Measurements from ENCODE around the gene ZNF236. TPM values are rescaled to one million over a fixed set of nuclear protein-coding genes. Genes with fewer than 3 reads are reported as not detected.
A peak's percentile ranks its signal among the peaks of the same experiment; 100 is the strongest.

ZNF236 gene
- polyA plus RNA-seq, 3 donors = 1.7 to 6.5 (median 2.4) TPM

DNA sequence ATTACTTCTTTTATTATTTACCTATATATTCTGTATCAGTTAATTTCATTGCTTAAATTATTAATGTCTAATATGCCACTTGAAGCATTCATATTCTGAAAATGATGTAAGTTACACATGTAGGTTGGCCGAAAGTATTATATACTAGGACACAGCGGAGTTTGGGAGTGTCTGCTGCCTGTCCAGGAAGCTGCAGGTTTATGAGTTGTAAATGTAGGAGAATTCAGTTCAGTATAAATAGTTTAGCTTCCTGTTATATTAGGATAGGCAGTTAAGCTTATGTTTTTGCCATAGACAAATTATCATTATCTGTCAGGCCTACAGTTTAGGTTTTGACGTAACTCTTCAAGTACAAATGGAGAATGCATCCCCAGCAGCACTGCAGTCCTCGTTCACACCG lies 18.9 kb upstream of the ZNF236 start:
- Histone ChIP-seq H3K27me3 (ENCODE audit: control insufficient read depth in 2 of 2, insufficient read depth in 2 of 2, low read length in 2 of 2) (peaks cover 0 to 16% of the 10 kb centered on the region in 2 donors), H3K79me2 (ENCODE audit: insufficient read depth, low read length) (no peaks in the 10 kb centered on the region), H3K9ac (ENCODE audit: insufficient read depth, low read length, poor library complexity, severe bottlenecking) (no peak overlapping the region), H3K36me3 (replicated peaks in 1 of 2; ENCODE audit: control insufficient read depth in 1 of 2, insufficient read depth in 2 of 2, low read length in 2 of 2) (peaks cover 4 to 9% of the 10 kb centered on the region in 2 donors), H3K9me3 (replicated peaks in 1 of 2; ENCODE audit: control insufficient read depth in 1 of 2, insufficient read depth in 1 of 2, low read length in 2 of 2) (no peaks in the 10 kb centered on the region), H3K27ac (ENCODE audit: low read depth in 1 of 2, low read length in 2 of 2) (no peak overlapping the region), H3K4me2 (replicated peaks; ENCODE audit: extremely low read depth, low read length, poor library complexity, severe bottlenecking) (peak overlapping the region; percentile 5), H3K4me3 (replicated peaks in 1 of 3; ENCODE audit: low read depth in 2 of 3, low read length in 3 of 3) (no peak overlapping the region), H2AFZ (ENCODE audit: insufficient read depth, low read depth, low read length, poor library complexity, severe bottlenecking) (no peak overlapping the region), H4K20me1 (ENCODE audit: insufficient read depth, low read length) (no peaks in the 10 kb centered on the region), H3K4me1 (ENCODE audit: control insufficient read depth in 1 of 2, insufficient read depth in 2 of 2, low read length in 2 of 2) (peaks cover 11% of the 10 kb centered on the region in 2 donors)
- Mint-ChIP-seq H3K9me3 (peaks cover 0 to 10% (median 5%) of the 10 kb centered on the region in 7 donors), H3K27ac (no peak overlapping the region), H3K4me3 (peak overlapping the region in 1 of 2 donors; percentile 78), H3K27me3 (ENCODE audit: low read depth in 3 of 3) (peaks cover 0 to 36% (median 30%) of the 10 kb centered on the region in 3 donors), H3K36me3 (peaks cover 11 to 16% of the 10 kb centered on the region in 2 donors), H3K4me1 (peaks cover 17% of the 10 kb centered on the region)
- no peak for DNase-seq
- WGBS (ENCODE audit: insufficient coverage) = 0% methylated on average over 2 of the region's 5 CpGs
- TF ChIP-seq, protein P1, sequence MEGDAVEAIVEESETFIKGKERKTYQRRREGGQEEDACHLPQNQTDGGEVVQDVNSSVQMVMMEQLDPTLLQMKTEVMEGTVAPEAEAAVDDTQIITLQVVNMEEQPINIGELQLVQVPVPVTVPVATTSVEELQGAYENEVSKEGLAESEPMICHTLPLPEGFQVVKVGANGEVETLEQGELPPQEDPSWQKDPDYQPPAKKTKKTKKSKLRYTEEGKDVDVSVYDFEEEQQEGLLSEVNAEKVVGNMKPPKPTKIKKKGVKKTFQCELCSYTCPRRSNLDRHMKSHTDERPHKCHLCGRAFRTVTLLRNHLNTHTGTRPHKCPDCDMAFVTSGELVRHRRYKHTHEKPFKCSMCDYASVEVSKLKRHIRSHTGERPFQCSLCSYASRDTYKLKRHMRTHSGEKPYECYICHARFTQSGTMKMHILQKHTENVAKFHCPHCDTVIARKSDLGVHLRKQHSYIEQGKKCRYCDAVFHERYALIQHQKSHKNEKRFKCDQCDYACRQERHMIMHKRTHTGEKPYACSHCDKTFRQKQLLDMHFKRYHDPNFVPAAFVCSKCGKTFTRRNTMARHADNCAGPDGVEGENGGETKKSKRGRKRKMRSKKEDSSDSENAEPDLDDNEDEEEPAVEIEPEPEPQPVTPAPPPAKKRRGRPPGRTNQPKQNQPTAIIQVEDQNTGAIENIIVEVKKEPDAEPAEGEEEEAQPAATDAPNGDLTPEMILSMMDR (IDR thresholded peaks at IDR 0.05) = no peak
- intact Hi-C loops (cut with micrococcal nuclease) = loop anchor here (10.0 kb wide), 3 partner anchors 181 to 851 kb away; no protein-coding TSS in a partner anchor

DNA sequence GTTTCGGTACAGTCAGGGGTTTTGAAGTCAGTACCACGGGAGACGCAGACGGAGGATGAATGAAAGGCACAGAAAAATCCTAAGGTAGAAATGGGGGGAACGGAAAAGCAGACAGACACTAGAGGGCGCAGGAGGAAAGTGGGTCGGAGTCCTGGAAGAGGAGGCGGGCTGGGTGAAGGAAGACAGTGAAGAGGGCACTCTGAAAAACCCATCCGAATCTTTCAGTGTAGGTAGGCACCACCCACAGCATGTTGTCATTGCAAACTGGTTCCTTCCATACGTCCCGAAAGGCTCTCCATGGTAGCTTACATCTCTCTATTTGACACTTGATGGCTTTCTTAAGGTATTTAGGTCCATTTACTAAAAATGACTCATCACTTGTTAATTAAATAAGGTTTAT lies 18.5 kb upstream of the ZNF236 start:
- peak; percentile 32 to 54 (median 41) for DNase-seq
- H3K9me3 Mint-ChIP-seq = peaks cover 0 to 6% (median 1%) of the 10 kb centered on the region in 7 donors
- intact Hi-C loops (cut with micrococcal nuclease) = loop anchor here (10.0 kb wide), 3 partner anchors 181 to 851 kb away; no protein-coding TSS in a partner anchor
- H3K27me3 Mint-ChIP-seq (ENCODE audit: low read depth in 3 of 3) = peaks cover 0 to 33% (median 27%) of the 10 kb centered on the region in 3 donors
- Histone ChIP-seq H3K9me3 (replicated peaks in 1 of 2; ENCODE audit: control insufficient read depth in 1 of 2, insufficient read depth in 1 of 2, low read length in 2 of 2) (no peaks in the 10 kb centered on the region), H3K27me3 (ENCODE audit: control insufficient read depth in 2 of 2, insufficient read depth in 2 of 2, low read length in 2 of 2) (peaks cover 0 to 16% of the 10 kb centered on the region in 2 donors), H2AFZ (ENCODE audit: insufficient read depth, low read depth, low read length, poor library complexity, severe bottlenecking) (no peak overlapping the region), H4K20me1 (ENCODE audit: insufficient read depth, low read length) (no peaks in the 10 kb centered on the region), H3K9ac (ENCODE audit: insufficient read depth, low read length, poor library complexity, severe bottlenecking) (no peak overlapping the region), H3K79me2 (ENCODE audit: insufficient read depth, low read length) (no peaks in the 10 kb centered on the region), H3K36me3 (replicated peaks in 1 of 2; ENCODE audit: control insufficient read depth in 1 of 2, insufficient read depth in 2 of 2, low read length in 2 of 2) (peaks cover 7 to 13% of the 10 kb centered on the region in 2 donors), H3K4me3 (replicated peaks in 1 of 3; ENCODE audit: low read depth in 2 of 3, low read length in 3 of 3) (no peak overlapping the region), H3K27ac (ENCODE audit: low read depth in 1 of 2, low read length in 2 of 2) (no peak overlapping the region), H3K4me2 (replicated peaks; ENCODE audit: extremely low read depth, low read length, poor library complexity, severe bottlenecking) (peak overlapping the region; percentile 5), H3K4me1 (ENCODE audit: control insufficient read depth in 1 of 2, insufficient read depth in 2 of 2, low read length in 2 of 2) (peaks cover 11% of the 10 kb centered on the region in 2 donors)
- peaks cover 14 to 20% of the 10 kb centered on the region in 2 donors for H3K36me3 Mint-ChIP-seq
- peak overlapping the region in 1 of 2 donors; percentile 78 for H3K4me3 Mint-ChIP-seq
- WGBS (ENCODE audit: insufficient coverage) = 0% methylated on average over 4 of the region's 11 CpGs
- H3K27ac Mint-ChIP-seq = no peak overlapping the region
- peaks cover 17% of the 10 kb centered on the region for H3K4me1 Mint-ChIP-seq
- TF ChIP-seq, protein P1 (IDR thresholded peaks at IDR 0.05) = peak; percentile 89
